PFSK-1 (cell line): Measurements from ENCODE around the gene LRMDA.

Experiments used
- SIN3A ChIP-seq: IDR thresholded peaks from 2 replicates; pipeline ENCODE4 v1.6.1; 2012; ENCODE audit warnings: mild to moderate bottlenecking, low read length, moderate library complexity, borderline replicate concordance; ENCODE audit not compliant: insufficient read depth
- TF ChIP-seq, protein P1 (sequence below), 2 experiments: IDR thresholded peaks; 2 replicates each; pipeline versions ENCODE4 v1.6.1 to v1.8.0; 2011 to 2012; ENCODE audit warnings: low read depth in 2 of 2, low read length in 2 of 2, control low read depth in 1 of 2, inconsistent platforms in 1 of 2, mild to moderate bottlenecking in 1 of 2, moderate library complexity in 1 of 2; ENCODE audit not compliant: insufficient read depth in 1 of 2

DNA sequence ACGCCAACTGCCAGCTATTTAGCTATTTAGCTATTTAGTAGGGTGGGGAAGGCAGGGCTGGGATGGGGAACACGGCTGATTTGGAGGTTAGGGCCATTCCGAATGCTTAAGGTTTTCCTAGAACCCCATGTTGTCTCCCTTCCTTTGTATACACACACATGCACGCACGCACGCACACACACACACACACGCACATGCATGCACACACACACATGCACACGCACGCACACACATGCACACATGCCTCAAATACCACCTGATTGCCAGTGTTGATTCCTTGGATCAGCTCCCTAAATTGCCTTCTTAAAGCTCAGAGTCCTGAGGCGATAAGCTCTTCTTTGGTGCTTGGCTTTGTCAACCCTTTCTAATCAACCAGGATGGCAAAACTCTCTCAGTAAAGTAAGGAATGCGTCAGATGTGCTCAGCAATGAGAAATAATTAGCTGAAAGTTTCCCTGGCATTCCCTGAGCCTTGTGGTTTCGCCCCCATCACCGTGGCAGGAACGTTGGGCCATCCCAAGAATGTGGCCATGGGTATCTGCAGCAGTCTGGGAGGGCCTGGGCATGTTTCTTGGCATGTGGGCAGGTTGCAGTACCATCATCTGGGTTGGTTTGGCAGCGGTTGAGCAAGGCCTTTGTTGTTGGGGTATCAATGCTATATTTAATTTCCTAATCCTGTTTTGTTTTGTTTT is 305.6 kb downstream of the LRMDA start:
- no peak for TF ChIP-seq SIN3A
- TF ChIP-seq, protein P1, sequence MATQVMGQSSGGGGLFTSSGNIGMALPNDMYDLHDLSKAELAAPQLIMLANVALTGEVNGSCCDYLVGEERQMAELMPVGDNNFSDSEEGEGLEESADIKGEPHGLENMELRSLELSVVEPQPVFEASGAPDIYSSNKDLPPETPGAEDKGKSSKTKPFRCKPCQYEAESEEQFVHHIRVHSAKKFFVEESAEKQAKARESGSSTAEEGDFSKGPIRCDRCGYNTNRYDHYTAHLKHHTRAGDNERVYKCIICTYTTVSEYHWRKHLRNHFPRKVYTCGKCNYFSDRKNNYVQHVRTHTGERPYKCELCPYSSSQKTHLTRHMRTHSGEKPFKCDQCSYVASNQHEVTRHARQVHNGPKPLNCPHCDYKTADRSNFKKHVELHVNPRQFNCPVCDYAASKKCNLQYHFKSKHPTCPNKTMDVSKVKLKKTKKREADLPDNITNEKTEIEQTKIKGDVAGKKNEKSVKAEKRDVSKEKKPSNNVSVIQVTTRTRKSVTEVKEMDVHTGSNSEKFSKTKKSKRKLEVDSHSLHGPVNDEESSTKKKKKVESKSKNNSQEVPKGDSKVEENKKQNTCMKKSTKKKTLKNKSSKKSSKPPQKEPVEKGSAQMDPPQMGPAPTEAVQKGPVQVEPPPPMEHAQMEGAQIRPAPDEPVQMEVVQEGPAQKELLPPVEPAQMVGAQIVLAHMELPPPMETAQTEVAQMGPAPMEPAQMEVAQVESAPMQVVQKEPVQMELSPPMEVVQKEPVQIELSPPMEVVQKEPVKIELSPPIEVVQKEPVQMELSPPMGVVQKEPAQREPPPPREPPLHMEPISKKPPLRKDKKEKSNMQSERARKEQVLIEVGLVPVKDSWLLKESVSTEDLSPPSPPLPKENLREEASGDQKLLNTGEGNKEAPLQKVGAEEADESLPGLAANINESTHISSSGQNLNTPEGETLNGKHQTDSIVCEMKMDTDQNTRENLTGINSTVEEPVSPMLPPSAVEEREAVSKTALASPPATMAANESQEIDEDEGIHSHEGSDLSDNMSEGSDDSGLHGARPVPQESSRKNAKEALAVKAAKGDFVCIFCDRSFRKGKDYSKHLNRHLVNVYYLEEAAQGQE (IDR thresholded peaks at IDR 0.05; ENCODE audit: insufficient read depth in 1 of 2, low read depth in 2 of 2, low read length in 2 of 2): no peak
